Liver (tissue), 9 donors: Measurements from ENCODE around the gene UBE2E2. TPM values are rescaled to one million over a fixed set of nuclear protein-coding genes. Genes with fewer than 3 reads are reported as not detected.

Experiments used
- DNase-seq: peaks from one replicate; pipeline ENCODE4 v3.0.0-alpha.2; 2017; ENCODE audit warnings: low spot score
- H3K27ac ChIP-seq, 2 donors: one replicate each; pipeline ENCODE4 v1.7.0; 2013; ENCODE audit warnings: inconsistent platforms in 2 of 2, low read length in 2 of 2, control low read depth in 1 of 2, low read depth in 1 of 2, mild to moderate bottlenecking in 1 of 2
- H3K27me3 ChIP-seq, 4 donors: one replicate each; pipeline versions ENCODE4 v1.6.1 to v1.7.0; 2013; ENCODE audit warnings: low read length in 3 of 4, inconsistent platforms in 1 of 4, mild to moderate bottlenecking in 1 of 4, moderate library complexity in 1 of 4; ENCODE audit not compliant: control insufficient read depth in 4 of 4, insufficient read depth in 4 of 4
- H3K36me3 ChIP-seq, 4 donors: one replicate each; pipeline versions ENCODE4 v1.6.1 to v1.7.0; 2013; ENCODE audit warnings: low read length in 3 of 4, mild to moderate bottlenecking in 3 of 4, low read depth in 1 of 4, moderate library complexity in 1 of 4; ENCODE audit not compliant: control insufficient read depth in 4 of 4, insufficient read depth in 3 of 4
- H3K4me1 ChIP-seq, 4 donors: one replicate each; pipeline versions ENCODE4 v1.6.1 to v1.7.0; 2013; ENCODE audit warnings: low read length in 3 of 4, mild to moderate bottlenecking in 3 of 4, moderate library complexity in 1 of 4; ENCODE audit not compliant: control insufficient read depth in 4 of 4, insufficient read depth in 4 of 4
- H3K4me3 ChIP-seq, 3 donors: one replicate each; pipeline versions ENCODE4 v1.6.1 to v1.7.0; 2013; ENCODE audit warnings: low read length in 3 of 3, control low read depth in 1 of 3, low read depth in 1 of 3, mild to moderate bottlenecking in 1 of 3
- H3K9ac ChIP-seq, 2 donors: one replicate each; pipeline ENCODE4 v1.7.0; 2013; ENCODE audit warnings: low read length in 2 of 2, mild to moderate bottlenecking in 2 of 2, moderate library complexity in 2 of 2, control low read depth in 1 of 2, low read depth in 1 of 2
- H3K9me3 ChIP-seq, 4 donors: one replicate each; pipeline versions ENCODE4 v1.6.1 to v1.7.0; 2013; ENCODE audit warnings: low read length in 3 of 4; ENCODE audit not compliant: control insufficient read depth in 4 of 4
- ATF3 ChIP-seq: IDR thresholded peaks from 2 replicates; pipeline ENCODE4 v1.6.1; 2016; ENCODE audit warnings: antibody characterized with exemption
- EGR1 ChIP-seq, 2 donors: IDR thresholded peaks; 2 replicates each; pipeline ENCODE4 v1.6.1; 2016 to 2018; ENCODE audit warnings: antibody characterized with exemption in 2 of 2, low read depth in 2 of 2
- FOXA1 ChIP-seq: IDR thresholded peaks from 2 replicates; pipeline ENCODE4 v1.6.1; 2016; ENCODE audit warnings: antibody characterized with exemption
- FOXA2 ChIP-seq: IDR thresholded peaks from 2 replicates; pipeline ENCODE4 v1.6.1; 2016; ENCODE audit warnings: antibody characterized with exemption
- GABPA ChIP-seq, 2 donors: IDR thresholded peaks in 1 of 2; conservative IDR thresholded peaks in 1 of 2; 2 replicates each; pipeline ENCODE4 v1.6.1; 2016; ENCODE audit warnings: antibody characterized with exemption in 2 of 2, mild to moderate bottlenecking in 1 of 2, moderate library complexity in 1 of 2
- HNF4A ChIP-seq, 2 donors: conservative IDR thresholded peaks; 2 replicates each; pipeline ENCODE4 v1.6.1; 2016; ENCODE audit warnings: antibody characterized with exemption in 2 of 2, mild to moderate bottlenecking in 2 of 2
- HNF4G ChIP-seq: IDR thresholded peaks from 2 replicates; pipeline ENCODE4 v1.6.1; 2016; ENCODE audit warnings: antibody characterized with exemption
- JUND ChIP-seq, 2 donors: IDR thresholded peaks; 2 replicates each; pipeline ENCODE4 v1.6.1; 2016; ENCODE audit warnings: antibody characterized with exemption in 2 of 2
- NR2F2 ChIP-seq: IDR thresholded peaks from 2 replicates; pipeline ENCODE4 v1.6.1; 2016; ENCODE audit warnings: antibody characterized with exemption
- RAD21 ChIP-seq, 2 donors: IDR thresholded peaks; 2 replicates each; pipeline ENCODE4 v1.6.1; 2016; ENCODE audit warnings: antibody characterized with exemption in 2 of 2, mild to moderate bottlenecking in 2 of 2
- SP1 ChIP-seq: IDR thresholded peaks from 2 replicates; pipeline ENCODE4 v1.6.1; 2018; ENCODE audit warnings: antibody characterized with exemption, mild to moderate bottlenecking
- TAF1 ChIP-seq: conservative IDR thresholded peaks from 2 replicates; pipeline ENCODE4 v1.6.1; 2016; ENCODE audit warnings: antibody characterized with exemption, mild to moderate bottlenecking
- YY1 ChIP-seq: IDR thresholded peaks from 2 replicates; pipeline ENCODE4 v1.6.1; 2016; ENCODE audit warnings: antibody characterized with exemption, mild to moderate bottlenecking
- WGBS: extraction: QIAGEN DNeasy Blood & Tissue Kit; methylation state at CpG from one replicate; pipeline ENCODE4 v1.1.7; 2013; 5-methylcytosine and 5-hydroxymethylcytosine counted together
- polyA plus RNA-seq, 2 donors: library from polyadenylated mRNA; stranded (reverse) in 1 of 2; unstranded in 1 of 2; fragments of 200-250 nt in 1 of 2; fragments of >200 nt in 1 of 2; fragmentation: Nextera tagmentation in 1 of 2; extraction: Ambion mirVana in 1 of 2; gene quantifications; one replicate each; pipeline versions ENCODE4 v1.2.1 to v1.2.3, GENCODE V29; 2013 to 2015
- total RNA-seq, 2 donors: library from RNA; depleted of rRNA; stranded (reverse); fragments of >200 nt; gene quantifications; one replicate each; pipeline ENCODE4 v1.2.3, GENCODE V29; 2014
- TF ChIP-seq, protein P1 (sequence below): IDR thresholded peaks from 2 replicates; pipeline ENCODE4 v1.6.1; 2016; ENCODE audit warnings: antibody characterized with exemption
- TF ChIP-seq, protein P2 (sequence below): fragments of 150-350 bp; IDR thresholded peaks from 2 replicates; pipeline ENCODE4 v1.5.1; 2017; ENCODE audit warnings: improper control_type of control experiment, low read depth, low read length; ENCODE audit not compliant: missing input control
- donor health status: healthy.
- donor health status: healthy.
- donor health status: healthy.
- donor health status: healthy.
- donor health status: healthy.

The UBE2E2 gene
- total and polyA plus RNA-seq, 4 donors, result 9.0 to 27.8 (median 16.8) TPM

DNA sequence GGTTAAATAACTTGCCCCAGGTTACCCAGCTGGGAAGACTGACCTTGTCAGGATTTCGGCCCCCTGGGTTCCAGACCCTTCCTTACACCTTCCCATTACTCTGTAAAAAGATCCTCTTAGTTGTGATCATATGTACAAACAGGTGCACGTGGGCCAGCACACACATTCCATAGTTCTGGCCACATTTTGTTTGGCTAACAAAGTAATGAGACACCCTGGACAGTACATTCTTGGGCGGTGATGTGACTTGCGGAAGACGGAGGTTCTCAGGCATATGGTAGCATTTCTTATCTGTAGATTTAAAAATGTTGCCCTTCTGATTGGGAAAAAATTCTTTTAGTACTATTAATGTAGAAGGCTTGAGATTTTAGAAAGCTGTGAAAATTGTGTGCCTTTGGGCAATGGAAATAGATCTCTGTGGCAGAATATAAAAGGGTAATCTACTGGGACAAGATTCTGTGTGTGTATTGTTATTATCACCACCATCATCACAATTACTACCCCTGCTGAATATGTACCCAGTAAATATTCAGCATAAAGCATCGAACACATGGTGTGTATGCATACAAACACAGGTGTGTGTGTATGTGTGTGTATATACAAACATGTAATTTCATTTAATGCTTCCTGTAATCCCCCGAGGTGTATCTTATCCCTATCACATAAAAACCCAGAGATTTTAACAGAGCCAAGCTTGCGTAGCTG is 397.2 kb downstream of the UBE2E2 start:
- 87% methylated on average over 8 of the region's 8 CpGs for WGBS
- Histone ChIP-seq H3K9ac (no peak overlapping the region), H3K36me3 (peaks cover 0 to under 1% (median 0%) of the 10 kb centered on the region in 4 donors), H3K4me1 (no peaks in the 10 kb centered on the region), H3K4me3 (no peak overlapping the region), H3K27ac (no peak overlapping the region), H3K9me3 (peaks cover 0 to 3% (median 0%) of the 10 kb centered on the region in 4 donors), H3K27me3 (no peaks in the 10 kb centered on the region)
- DNase-seq, result no peak
- TF ChIP-seq ATF3 (no peak), TAF1 (no peak), GABPA (IDR thresholded peaks at IDR 0.05 in 1 of 2, conservative IDR thresholded peaks at IDR 0.05 in 1 of 2) (no peak), JUND (IDR thresholded peaks at IDR 0.05) (no peak), NR2F2 (no peak), RAD21 (IDR thresholded peaks at IDR 0.05) (no peak), FOXA2 (no peak), FOXA1 (no peak)

DNA sequence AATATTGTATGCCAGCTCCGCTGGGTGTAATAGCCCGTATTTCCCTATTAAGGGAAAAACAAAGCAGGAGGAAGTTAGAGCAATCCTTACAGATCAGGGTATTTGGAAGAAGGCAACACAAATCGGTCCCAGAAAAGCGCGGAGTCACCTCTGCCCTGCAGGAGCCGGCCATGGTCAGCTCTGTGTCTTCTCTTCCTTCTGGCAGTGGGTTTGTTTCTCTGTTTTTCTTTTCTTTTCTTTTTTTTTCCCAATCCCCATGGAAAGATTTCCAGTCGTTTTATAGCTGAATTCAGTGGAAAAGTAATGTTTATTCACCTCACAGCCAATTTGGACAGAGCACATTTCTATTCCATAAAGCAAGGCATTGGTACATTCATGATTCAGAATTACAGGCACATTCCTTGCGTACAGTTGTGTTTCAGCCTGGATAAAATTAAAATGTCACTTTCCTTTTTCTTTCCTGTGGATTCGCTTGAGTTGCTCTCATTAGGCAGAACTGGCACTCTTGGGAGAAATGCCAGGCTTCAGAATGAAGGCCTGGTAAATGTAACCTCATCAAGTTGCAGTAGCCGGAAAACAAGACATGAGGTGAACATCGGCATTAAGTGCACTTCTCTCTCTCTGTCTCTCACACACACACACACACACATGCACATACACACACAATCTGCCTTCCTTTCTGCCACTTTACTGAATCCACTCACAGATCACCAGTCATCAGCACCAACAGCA is 398.1 kb downstream of the UBE2E2 start:
- Histone ChIP-seq H3K27ac (no peak overlapping the region), H3K9me3 (peaks cover 0 to 2% (median 0%) of the 10 kb centered on the region in 4 donors), H3K4me1 (no peaks in the 10 kb centered on the region), H3K9ac (no peak overlapping the region), H3K27me3 (no peaks in the 10 kb centered on the region), H3K4me3 (no peak overlapping the region), H3K36me3 (no peaks in the 10 kb centered on the region)
- TF ChIP-seq, protein P1, sequence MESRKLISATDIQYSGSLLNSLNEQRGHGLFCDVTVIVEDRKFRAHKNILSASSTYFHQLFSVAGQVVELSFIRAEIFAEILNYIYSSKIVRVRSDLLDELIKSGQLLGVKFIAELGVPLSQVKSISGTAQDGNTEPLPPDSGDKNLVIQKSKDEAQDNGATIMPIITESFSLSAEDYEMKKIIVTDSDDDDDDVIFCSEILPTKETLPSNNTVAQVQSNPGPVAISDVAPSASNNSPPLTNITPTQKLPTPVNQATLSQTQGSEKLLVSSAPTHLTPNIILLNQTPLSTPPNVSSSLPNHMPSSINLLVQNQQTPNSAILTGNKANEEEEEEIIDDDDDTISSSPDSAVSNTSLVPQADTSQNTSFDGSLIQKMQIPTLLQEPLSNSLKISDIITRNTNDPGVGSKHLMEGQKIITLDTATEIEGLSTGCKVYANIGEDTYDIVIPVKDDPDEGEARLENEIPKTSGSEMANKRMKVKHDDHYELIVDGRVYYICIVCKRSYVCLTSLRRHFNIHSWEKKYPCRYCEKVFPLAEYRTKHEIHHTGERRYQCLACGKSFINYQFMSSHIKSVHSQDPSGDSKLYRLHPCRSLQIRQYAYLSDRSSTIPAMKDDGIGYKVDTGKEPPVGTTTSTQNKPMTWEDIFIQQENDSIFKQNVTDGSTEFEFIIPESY, result no peak
- TF ChIP-seq SP1 (no peak), NR2F2 (no peak), YY1 (no peak), TAF1 (no peak), RAD21 (IDR thresholded peaks at IDR 0.05) (no peak), GABPA (IDR thresholded peaks at IDR 0.05 in 1 of 2, conservative IDR thresholded peaks at IDR 0.05 in 1 of 2) (no peak), EGR1 (IDR thresholded peaks at IDR 0.05; ENCODE audit: low read depth in 2 of 2) (no peak), FOXA2 (no peak), HNF4A (conservative IDR thresholded peaks at IDR 0.05) (no peak), FOXA1 (no peak), JUND (IDR thresholded peaks at IDR 0.05) (no peak), ATF3 (no peak), HNF4G (no peak)
- TF ChIP-seq, protein P2, sequence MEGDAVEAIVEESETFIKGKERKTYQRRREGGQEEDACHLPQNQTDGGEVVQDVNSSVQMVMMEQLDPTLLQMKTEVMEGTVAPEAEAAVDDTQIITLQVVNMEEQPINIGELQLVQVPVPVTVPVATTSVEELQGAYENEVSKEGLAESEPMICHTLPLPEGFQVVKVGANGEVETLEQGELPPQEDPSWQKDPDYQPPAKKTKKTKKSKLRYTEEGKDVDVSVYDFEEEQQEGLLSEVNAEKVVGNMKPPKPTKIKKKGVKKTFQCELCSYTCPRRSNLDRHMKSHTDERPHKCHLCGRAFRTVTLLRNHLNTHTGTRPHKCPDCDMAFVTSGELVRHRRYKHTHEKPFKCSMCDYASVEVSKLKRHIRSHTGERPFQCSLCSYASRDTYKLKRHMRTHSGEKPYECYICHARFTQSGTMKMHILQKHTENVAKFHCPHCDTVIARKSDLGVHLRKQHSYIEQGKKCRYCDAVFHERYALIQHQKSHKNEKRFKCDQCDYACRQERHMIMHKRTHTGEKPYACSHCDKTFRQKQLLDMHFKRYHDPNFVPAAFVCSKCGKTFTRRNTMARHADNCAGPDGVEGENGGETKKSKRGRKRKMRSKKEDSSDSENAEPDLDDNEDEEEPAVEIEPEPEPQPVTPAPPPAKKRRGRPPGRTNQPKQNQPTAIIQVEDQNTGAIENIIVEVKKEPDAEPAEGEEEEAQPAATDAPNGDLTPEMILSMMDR, result no peak
- 82% methylated on average over 11 of the region's 11 CpGs for WGBS
- no peak for DNase-seq
